Neural cell (in vitro differentiated cells): Measurements from ENCODE around the gene SERPINH1. TPM values are rescaled to one million over a fixed set of nuclear protein-coding genes. Genes with fewer than 3 reads are reported as not detected.

Source experiments
- H2AFZ ChIP-seq: fragments of 200-600, 300-800 bp; sonication (generic), shearing (Covaris generic); 2 replicates; pipeline ENCODE4 v1.6.0; 2014; ENCODE audit warnings: low read depth, mild to moderate bottlenecking, antibody characterized with exemption, low read length, moderate library complexity
- H3F3A ChIP-seq: fragments of 200-600 bp; shearing (Covaris generic); 2 replicates; pipeline ENCODE4 v1.6.1; 2016; ENCODE audit warnings: mild to moderate bottlenecking, moderate library complexity, mixed read lengths, antibody characterized with exemption, low read length; ENCODE audit not compliant: insufficient read depth, poor library complexity, severe bottlenecking
- H3K27ac ChIP-seq: fragments of 200-600, 300-800 bp; sonication (generic), shearing (Covaris generic); 2 replicates; pipeline ENCODE4 v1.5.1; 2014; ENCODE audit warnings: mild to moderate bottlenecking, low read length, moderate library complexity
- H3K27me3 ChIP-seq: fragments of 300-800, 200-600 bp; sonication (generic), shearing (Covaris generic); 2 replicates; pipeline ENCODE4 v1.6.0; 2014; ENCODE audit warnings: mild to moderate bottlenecking, low read depth, low read length, moderate library complexity; ENCODE audit not compliant: insufficient read depth
- H3K36me3 ChIP-seq: fragments of 300-800, 200-600 bp; sonication (generic), shearing (Covaris generic); 2 replicates; pipeline ENCODE4 v1.5.1; 2014; ENCODE audit warnings: mild to moderate bottlenecking, antibody characterized with exemption, low read length, moderate library complexity; ENCODE audit not compliant: insufficient read depth
- H3K4me2 ChIP-seq: fragments of 300-800, 200-600 bp; sonication (generic), shearing (Covaris generic); 2 replicates; pipeline ENCODE4 v1.6.0; 2014; ENCODE audit warnings: mild to moderate bottlenecking, low read length
- H3K4me3 ChIP-seq: fragments of 300-800, 200-600 bp; sonication (generic), shearing (Covaris generic); 2 replicates; pipeline ENCODE4 v1.5.1; 2014; ENCODE audit warnings: mild to moderate bottlenecking, low read length, moderate library complexity
- H3K79me2 ChIP-seq: fragments of 200-600 bp; shearing (Covaris generic); replicated peaks from 2 replicates; pipeline ENCODE4 v1.6.0; 2014; ENCODE audit warnings: mild to moderate bottlenecking, low read length, moderate library complexity; ENCODE audit not compliant: insufficient read depth
- H3K9ac ChIP-seq: fragments of 300-800, 200-600 bp; sonication (generic), shearing (Covaris generic); 2 replicates; pipeline ENCODE4 v1.6.1; 2016; ENCODE audit warnings: mild to moderate bottlenecking, low read length, mixed read lengths
- H3K9me2 ChIP-seq: fragments of 200-600 bp; shearing (Covaris generic); 2 replicates; pipeline ENCODE4 v1.6.1; 2016; ENCODE audit warnings: mild to moderate bottlenecking, low read length, mixed read lengths; ENCODE audit not compliant: insufficient read depth
- H3K9me3 ChIP-seq: fragments of 200-600, 300-800 bp; sonication (generic), shearing (Covaris generic); 2 replicates; pipeline ENCODE4 v1.6.1; 2016; ENCODE audit warnings: mild to moderate bottlenecking, mixed run types, low read length, moderate library complexity, mixed read lengths
- H4K20me1 ChIP-seq: fragments of 200-600 bp; shearing (Covaris generic); 2 replicates; pipeline ENCODE4 v1.6.1; 2016; ENCODE audit warnings: mild to moderate bottlenecking, mixed run types; ENCODE audit not compliant: insufficient read depth
- CTCF ChIP-seq: fragments of 450-650 bp; IDR thresholded peaks from 2 replicates; pipeline ENCODE4 v1.5.1; 2014; ENCODE audit warnings: antibody characterized with exemption, mild to moderate bottlenecking, moderate library complexity; ENCODE audit not compliant: poor library complexity, severe bottlenecking
- EP300 ChIP-seq: fragments of 450-650 bp; conservative IDR thresholded peaks from 2 replicates; pipeline ENCODE4 v1.6.1; 2014; ENCODE audit warnings: antibody characterized with exemption, mild to moderate bottlenecking, moderate library complexity; ENCODE audit not compliant: poor library complexity, severe bottlenecking
- EZH2 ChIP-seq: fragments of 200-600, 300-800 bp; shearing (Covaris generic), sonication (generic); IDR thresholded peaks from 2 replicates; pipeline ENCODE4 v1.6.1; 2014; ENCODE audit warnings: antibody characterized with exemption, low read length, borderline replicate concordance, mild to moderate bottlenecking; ENCODE audit not compliant: insufficient read depth, poor library complexity, severe bottlenecking
- MXI1 ChIP-seq: fragments of 450-650 bp; conservative IDR thresholded peaks from 2 replicates; pipeline ENCODE4 v1.6.1; 2014; ENCODE audit warnings: antibody characterized with exemption, mild to moderate bottlenecking; ENCODE audit not compliant: poor library complexity, severe bottlenecking
- POLR2AphosphoS5 ChIP-seq: IDR thresholded peaks from 2 replicates; pipeline ENCODE4 v1.6.1; 2012
- RAD21 ChIP-seq: fragments of 450-650 bp; conservative IDR thresholded peaks from 2 replicates; pipeline ENCODE4 v1.6.1; 2014; ENCODE audit warnings: antibody characterized with exemption, mild to moderate bottlenecking, moderate library complexity
- REST ChIP-seq: IDR thresholded peaks from 2 replicates; pipeline ENCODE4 v1.6.1; 2012; ENCODE audit warnings: borderline replicate concordance
- SMC3 ChIP-seq: fragments of 450-650 bp; conservative IDR thresholded peaks from 2 replicates; pipeline ENCODE4 v1.6.1; 2014; ENCODE audit warnings: antibody characterized with exemption, mild to moderate bottlenecking, moderate library complexity; ENCODE audit not compliant: poor library complexity
- TAF1 ChIP-seq: IDR thresholded peaks from 2 replicates; pipeline ENCODE4 v1.6.1; 2012; ENCODE audit warnings: low read depth
- polyA plus RNA-seq: library from polyadenylated mRNA; depleted of rRNA; stranded (reverse); fragments of >200 nt; gene quantifications from 2 replicates; pipeline ENCODE4 v1.2.3, GENCODE V29; 2014

The SERPINH1 gene
- polyA plus RNA-seq, 1 donor from 2014 or later = 16.1 TPM

- no peak overlapping the region for H3K4me3 ChIP-seq
Observed at GRCh38 chr11:75549370-75549958, 12.6 kb upstream of the SERPINH1 start.

GRCh38 chr11:75553182-75553581 lies 8.9 kb upstream of the SERPINH1 start:
- H3K9me2 ChIP-seq = no peaks in the 10 kb centered on the region
- no peak for TF ChIP-seq EZH2
- TF ChIP-seq MXI1 = no peak
- no peak for TF ChIP-seq RAD21
- no peak for TF ChIP-seq POLR2AphosphoS5
- no peak for TF ChIP-seq EP300
- TF ChIP-seq TAF1 = no peak
- TF ChIP-seq REST = no peak
- TF ChIP-seq SMC3 = no peak
- no peak overlapping the region for H3K9ac ChIP-seq
- H3K27ac ChIP-seq = no peak overlapping the region
- no peaks in the 10 kb centered on the region for H3K27me3 ChIP-seq
- no peaks in the 10 kb centered on the region for H3K36me3 ChIP-seq
- H2AFZ ChIP-seq = no peak overlapping the region
- no peaks in the 10 kb centered on the region for H3K79me2 ChIP-seq
- H3F3A ChIP-seq = no peaks in the 10 kb centered on the region
- no peak overlapping the region for H3K4me2 ChIP-seq
- H3K4me3 ChIP-seq = no peak overlapping the region
- no peaks in the 10 kb centered on the region for H4K20me1 ChIP-seq
- H3K9me3 ChIP-seq = no peaks in the 10 kb centered on the region

More at GRCh38 chr11:75549370-75549958, 12.6 kb upstream of the SERPINH1 start:
- Histone ChIP-seq H3K27ac (no peak overlapping the region), H4K20me1 (no peaks in the 10 kb centered on the region), H3K27me3 (no peaks in the 10 kb centered on the region), H3F3A (no peaks in the 10 kb centered on the region), H3K9me3 (no peaks in the 10 kb centered on the region), H3K36me3 (no peaks in the 10 kb centered on the region), H3K9ac (no peak overlapping the region), H2AFZ (no peak overlapping the region), H3K4me2 (no peak overlapping the region), H3K9me2 (no peaks in the 10 kb centered on the region), H3K79me2 (no peaks in the 10 kb centered on the region)
- TF ChIP-seq RAD21 = no peak
- no peak for TF ChIP-seq EP300
- TF ChIP-seq CTCF = no peak
